BJ (cell line): ENCODE data around the gene FBH1. TPM values are rescaled to one million over a fixed set of nuclear protein-coding genes. Genes with fewer than 3 reads are reported as not detected.

Experiments used
- CTCF ChIA-PET: fragments of 350-600 bp; formaldehyde crosslinking; extraction: SDS; loops from one replicate; lab custom pipeline; 2021; ENCODE audit warnings: antibody characterized with exemption, inconsistent platforms; lab: Yijun Ruan, JAX
- POLR2A ChIA-PET: fragments of 300-600 bp; sonication (Branson Sonifier 250); formaldehyde crosslinking; extraction: SDS; loops from one replicate; lab custom pipeline; 2021; ENCODE audit warnings: antibody characterized with exemption; lab: Charles Lee
- DNase-seq: peaks from one replicate; pipeline ENCODE4 v3.0.0-alpha.2; 2011; ENCODE audit warnings: low read depth
- H3K27me3 ChIP-seq: 2 replicates; pipeline ENCODE4 v1.6.0; 2011; ENCODE audit warnings: low read length; ENCODE audit not compliant: control insufficient read depth, insufficient read depth
- H3K36me3 ChIP-seq: 2 replicates; pipeline ENCODE4 v1.5.1; 2011; ENCODE audit warnings: low read length; ENCODE audit not compliant: control insufficient read depth, insufficient read depth
- H3K4me3 ChIP-seq: 2 replicates; pipeline ENCODE4 v1.5.1; 2011; ENCODE audit warnings: low read depth, mild to moderate bottlenecking, control low read depth, low read length
- CTCF ChIP-seq: IDR thresholded peaks from 2 replicates; pipeline ENCODE4 v1.5.1; 2011; ENCODE audit warnings: low read depth, mild to moderate bottlenecking, control low read depth, inconsistent platforms, low read length, moderate library complexity; ENCODE audit not compliant: insufficient read depth
- polyA minus RNA-seq: library from RNA; depleted of rRNA, polyadenylated mRNA; stranded (reverse); fragments of >200 nt; gene quantifications from 2 replicates; pipeline ENCODE4 v1.2.3, GENCODE V29; 2011; rRNA and poly(A)+ RNA removed
- polyA plus RNA-seq: library from polyadenylated mRNA; depleted of rRNA; stranded (reverse); fragments of >200 nt; gene quantifications from 2 replicates; pipeline ENCODE4 v1.2.3, GENCODE V29; 2011; rRNA removed

The FBH1 gene
- polyA plus RNA-seq (61.8 and 82.5 TPM in 2 replicates), polyA minus RNA-seq (92.2 and 118 TPM in 2 replicates)

GRCh38 chr10:5889624-5890451 lies at the start of gene FBH1, which contains the start of gene ANKRD16:
TSS of gene FBH1 (plus strand) at chr10:5890243. CDS start at chr10:5890346, 103 bp downstream.
TSS of gene ANKRD16 (minus strand) at chr10:5889893. CDS start at chr10:5889354, 539 bp downstream.
- TF ChIP-seq CTCF, result no peak
- Histone ChIP-seq H3K27me3 (no peaks in the 10 kb centered on the region), H3K36me3 (peaks cover 4% of the 10 kb centered on the region), H3K4me3 (peak within 1 kb of the TSS; percentile 80)
- peak; percentile 78 for DNase-seq
- ChIA-PET CTCF (interaction anchor here (1.2 to 1.7 kb wide), 3 partner anchors 10 to 80 kb away, joined by 3 to 7 read pairs (median 5); no protein-coding TSS in a partner anchor), POLR2A (interaction anchor here (0.7 to 0.9 kb wide), 2 partner anchors 76 to 80 kb away, joined by 3 read pairs; partner anchors contain the start of gene GDI2)

DNA sequence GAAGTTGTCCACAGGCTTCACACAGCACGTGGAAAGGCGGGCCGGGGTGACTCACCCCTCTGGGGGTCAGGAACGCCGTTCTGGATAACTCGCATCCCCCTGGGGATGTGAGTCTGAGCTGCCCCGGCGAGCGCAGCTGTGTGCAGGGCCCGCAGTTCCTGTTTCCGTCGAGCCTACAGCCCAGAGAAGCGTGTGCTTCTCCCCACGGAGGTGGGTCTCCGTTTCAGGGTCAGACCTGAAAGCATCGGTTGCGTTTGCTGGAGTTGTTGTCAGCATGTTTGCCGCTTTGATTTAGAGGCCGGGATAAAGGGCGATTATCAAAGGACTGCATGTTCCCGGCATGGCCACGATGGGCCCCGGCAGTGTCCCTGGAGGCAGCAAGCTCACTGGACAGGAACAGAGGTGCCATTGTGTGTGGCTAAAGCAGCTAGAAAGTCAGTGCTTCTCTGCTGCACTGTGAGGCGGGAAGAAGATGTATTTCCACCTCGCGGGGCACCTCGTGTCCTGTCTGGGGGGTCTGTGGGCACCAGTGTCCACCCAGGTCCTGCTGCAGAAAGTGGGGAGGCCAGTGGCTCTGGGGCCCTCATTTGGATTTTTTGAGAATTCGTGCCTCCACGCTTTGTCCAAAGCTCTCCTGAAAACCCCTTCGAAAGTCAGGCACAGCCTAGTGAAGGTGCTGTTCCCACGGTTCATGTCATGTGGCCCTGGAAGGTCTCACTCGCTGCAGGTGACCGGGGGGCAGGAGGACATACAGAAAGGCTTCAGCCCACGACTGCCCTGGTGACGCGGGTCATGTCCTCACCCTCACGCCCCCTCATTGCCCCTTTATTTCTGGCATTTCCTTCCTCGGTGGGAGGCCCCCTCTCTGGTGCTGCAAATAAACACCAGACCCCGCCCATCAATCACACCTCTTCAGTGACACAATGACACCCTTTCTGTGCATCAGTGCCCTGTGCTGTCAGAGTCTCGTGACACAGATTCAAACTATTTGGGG lies 49.4 kb upstream of the FBH1 start:
- Histone ChIP-seq H3K27me3 (peaks cover 3% of the 10 kb centered on the region; the same call in 1 of the 2 replicates), H3K36me3 (no peaks in the 10 kb centered on the region), H3K4me3 (no peak overlapping the region)
- POLR2A ChIA-PET, result no interaction called here
- no peak for TF ChIP-seq CTCF
- CTCF ChIA-PET, result no interaction called here
- DNase-seq, result no peak

GRCh38 chr10:5841965-5842364 lies 48.1 kb upstream of the FBH1 start:
- no peak for DNase-seq
- ChIA-PET CTCF (interaction anchor here (0.8 to 1.0 kb wide), 2 partner anchors 12 to 15 kb away, joined by 3 read pairs; no protein-coding TSS in a partner anchor), POLR2A (no interaction called here)
- no peak for TF ChIP-seq CTCF
- Histone ChIP-seq H3K27me3 (peaks cover 3% of the 10 kb centered on the region; the same call in 1 of the 2 replicates), H3K36me3 (no peaks in the 10 kb centered on the region), H3K4me3 (no peak overlapping the region)

- CTCF ChIA-PET, result interaction anchor here (2.0 kb wide), 1 partner anchor 14 kb away, joined by 7 read pairs; no protein-coding TSS in a partner anchor
Observed at GRCh38 chr10:5843686-5844344, 46.2 kb upstream of the FBH1 start.

More at GRCh38 chr10:5843686-5844344, 46.2 kb upstream of the FBH1 start:
- POLR2A ChIA-PET, result interaction anchor here (0.6 kb wide), 1 partner anchor 30 kb away, joined by 3 read pairs; no protein-coding TSS in a partner anchor
- TF ChIP-seq CTCF, result no peak
- Histone ChIP-seq H3K36me3 (no peaks in the 10 kb centered on the region), H3K4me3 (no peak overlapping the region), H3K27me3 (peaks cover 3% of the 10 kb centered on the region; the same call in 1 of the 2 replicates)
- DNase-seq, result no peak
